CD4-positive, alpha-beta memory T cell (primary cell): ENCODE measurements around the gene GOLGA1. TPM values are rescaled to one million over a fixed set of nuclear protein-coding genes. Genes with fewer than 3 reads are reported as not detected.

Experiments
- CTCF ChIA-PET: fragments of 350-600 bp; sonication (Branson Sonifier 250); formaldehyde crosslinking; loops from one replicate; lab custom pipeline; 2021; ENCODE audit warnings: inconsistent platforms; ENCODE audit not compliant: partially characterized antibody; lab: Charles Lee
- POLR2A ChIA-PET: fragments of 350-600 bp; sonication (Branson Sonifier 250); formaldehyde crosslinking; loops from one replicate; lab custom pipeline; 2021; ENCODE audit not compliant: partially characterized antibody; lab: Charles Lee
- DNase-seq, 5 donors: peaks; one replicate each; pipeline versions ENCODE4 v3.0.0 to v3.0.0-alpha.2; 2020 to 2022; ENCODE audit warnings: mixed read lengths in 1 of 5
- H3K27ac ChIP-seq: one replicate; pipeline ENCODE4 v1.7.0; 2013; ENCODE audit warnings: low read depth, low read length
- H3K27me3 ChIP-seq: 2 replicates; pipeline ENCODE4 v1.7.0; 2013; ENCODE audit warnings: mild to moderate bottlenecking, low read length, moderate library complexity; ENCODE audit not compliant: insufficient read depth
- H3K36me3 ChIP-seq: 2 replicates; pipeline ENCODE4 v1.7.0; 2013; ENCODE audit warnings: mild to moderate bottlenecking, low read length, moderate library complexity; ENCODE audit not compliant: insufficient read depth
- H3K4me1 ChIP-seq: 2 replicates; pipeline ENCODE4 v1.7.0; 2013; ENCODE audit warnings: mild to moderate bottlenecking, low read length, moderate library complexity; ENCODE audit not compliant: insufficient read depth
- H3K4me3 ChIP-seq, 2 donors: one replicate each; pipeline ENCODE4 v1.7.0; 2013; ENCODE audit warnings: low read length in 2 of 2, mild to moderate bottlenecking in 1 of 2
- H3K9me3 ChIP-seq, 2 donors: one replicate each; pipeline ENCODE4 v1.7.0; 2013; ENCODE audit warnings: low read length in 2 of 2, control low read depth in 1 of 2; ENCODE audit not compliant: control insufficient read depth in 1 of 2
- H3K27ac Mint-ChIP-seq, 7 donors: one replicate each; pipeline ENCODE4 v1.8.0; 2020 to 2021; ENCODE audit warnings: mixed read lengths in 7 of 7, mild to moderate bottlenecking in 6 of 7, inconsistent platforms in 3 of 7, moderate library complexity in 3 of 7
- H3K27me3 Mint-ChIP-seq, 2 donors: one replicate each; pipeline ENCODE4 v1.8.0; 2020 to 2021; ENCODE audit warnings: mixed read lengths in 2 of 2
- H3K36me3 Mint-ChIP-seq, 2 donors: one replicate each; pipeline ENCODE4 v1.8.0; 2020 to 2021; ENCODE audit warnings: mixed read lengths in 2 of 2, inconsistent platforms in 1 of 2, mild to moderate bottlenecking in 1 of 2
- H3K4me1 Mint-ChIP-seq, 4 donors: one replicate each; pipeline ENCODE4 v1.8.0; 2020 to 2021; ENCODE audit warnings: mixed read lengths in 4 of 4, mild to moderate bottlenecking in 1 of 4
- H3K4me3 Mint-ChIP-seq, 8 donors: one replicate each; pipeline ENCODE4 v1.8.0; 2020 to 2021; ENCODE audit warnings: mixed read lengths in 8 of 8, mild to moderate bottlenecking in 7 of 8, moderate library complexity in 6 of 8, inconsistent platforms in 3 of 8
- H3K9me3 Mint-ChIP-seq, 8 donors: one replicate each; pipeline ENCODE4 v1.8.0; 2020 to 2021; ENCODE audit warnings: mixed read lengths in 8 of 8, mild to moderate bottlenecking in 5 of 8, inconsistent platforms in 3 of 8, moderate library complexity in 1 of 8
- intact Hi-C: fragments of 100-400 bp; cut with micrococcal nuclease; formaldehyde crosslinking; loops from one replicate; pipeline ENCODE4 v1.15.1; 2023
- polyA plus RNA-seq, 2 donors: library from polyadenylated mRNA; unstranded; fragments of 300-500 nt; fragmentation: Illumina TruSeq; gene quantifications; one replicate each; pipeline ENCODE4 v1.2.3, GENCODE V29; 2021
- total RNA-seq, 2 experiments: library from RNA; stranded (reverse); gene quantifications; one replicate each; pipeline ENCODE4 v1.2.3, GENCODE V29; 2021

The GOLGA1 gene
- total and polyA plus RNA-seq, 4 experiments from 2014 or later: 3.1 to 38.3 (median 16.7) TPM

DNA sequence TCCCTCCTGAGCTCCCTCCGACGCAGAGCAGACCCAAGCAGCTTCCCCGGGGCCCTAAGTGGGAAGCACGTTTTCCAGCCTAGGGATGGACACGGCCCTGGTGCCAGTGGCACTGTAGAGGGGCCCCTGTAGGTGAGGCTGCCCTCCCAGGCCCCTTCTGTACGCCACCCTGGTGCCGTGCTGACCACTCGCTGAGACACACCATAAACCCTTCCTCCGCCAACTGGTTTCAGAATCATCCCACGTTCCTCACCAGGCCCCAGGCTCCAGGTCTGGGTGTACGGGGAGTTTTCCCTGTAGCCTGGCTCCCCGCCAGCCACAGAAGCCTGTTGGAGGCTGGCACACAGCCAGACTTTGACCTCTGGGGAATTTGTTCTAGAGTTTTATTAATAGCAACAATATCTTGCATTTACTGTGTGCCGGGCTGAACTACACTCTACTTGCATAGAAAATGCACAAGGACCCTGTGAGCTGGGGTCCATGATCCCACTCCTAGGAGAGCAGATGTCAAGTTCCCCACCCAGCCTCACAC is 105.8 kb downstream of the GOLGA1 start:
- Mint-ChIP-seq H3K9me3 (no peaks in the 10 kb centered on the region), H3K36me3 (no peaks in the 10 kb centered on the region), H3K27ac (no peak overlapping the region), H3K4me3 (no peak overlapping the region), H3K4me1 (peaks cover 0 to 8% (median 0%) of the 10 kb centered on the region in 4 donors), H3K27me3 (peaks cover 15 to 24% of the 10 kb centered on the region in 2 donors)
- H3K4me1 ChIP-seq: no peaks in the 10 kb centered on the region
- DNase-seq: no peak
- H3K4me3 ChIP-seq: no peak overlapping the region
- intact Hi-C loops: no loop called here
- peaks cover 4% of the 10 kb centered on the region for H3K27me3 ChIP-seq
- no peaks in the 10 kb centered on the region for H3K36me3 ChIP-seq
- H3K27ac ChIP-seq: no peak overlapping the region
- CTCF ChIA-PET: interaction anchor here (1.1 kb wide), 1 partner anchor 17 kb away, joined by 3 read pairs; no protein-coding TSS in a partner anchor
- POLR2A ChIA-PET: no interaction called here
- no peaks in the 10 kb centered on the region for H3K9me3 ChIP-seq

DNA sequence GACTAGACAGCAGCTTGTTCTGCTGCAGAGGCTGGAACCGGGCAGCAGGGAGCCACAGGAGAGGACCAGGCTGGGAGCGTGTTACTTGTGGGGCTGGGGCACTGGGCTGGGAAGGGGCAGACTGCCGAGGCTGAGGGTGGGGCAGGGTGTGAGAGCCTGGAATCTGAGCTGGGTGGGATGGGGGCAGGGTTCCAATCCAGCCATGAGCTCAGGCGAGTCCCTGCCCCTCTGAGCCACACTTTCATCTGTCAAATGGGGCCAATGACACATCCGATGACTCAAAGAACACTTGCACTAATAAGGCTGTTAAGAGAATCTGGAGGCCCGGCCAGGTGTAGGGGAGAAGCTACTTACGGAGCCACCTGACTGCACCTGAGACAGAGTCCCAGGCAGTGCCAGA is 106.3 kb downstream of the GOLGA1 start:
- no peaks in the 10 kb centered on the region for H3K4me1 ChIP-seq
- Mint-ChIP-seq H3K36me3 (no peaks in the 10 kb centered on the region), H3K4me3 (no peak overlapping the region), H3K27me3 (peaks cover 15 to 24% of the 10 kb centered on the region in 2 donors), H3K9me3 (no peaks in the 10 kb centered on the region), H3K4me1 (peaks cover 0 to 8% (median 0%) of the 10 kb centered on the region in 4 donors), H3K27ac (no peak overlapping the region)
- peaks cover 2% of the 10 kb centered on the region for H3K27me3 ChIP-seq
- no peaks in the 10 kb centered on the region for H3K36me3 ChIP-seq
- H3K27ac ChIP-seq: no peak overlapping the region
- ChIA-PET CTCF (interaction anchor here (1.1 kb wide), 1 partner anchor 18 kb away, joined by 3 read pairs; no protein-coding TSS in a partner anchor), POLR2A (no interaction called here)
- intact Hi-C loops: no loop called here
- no peak for DNase-seq
- H3K9me3 ChIP-seq: no peaks in the 10 kb centered on the region
- H3K4me3 ChIP-seq: no peak overlapping the region

DNA sequence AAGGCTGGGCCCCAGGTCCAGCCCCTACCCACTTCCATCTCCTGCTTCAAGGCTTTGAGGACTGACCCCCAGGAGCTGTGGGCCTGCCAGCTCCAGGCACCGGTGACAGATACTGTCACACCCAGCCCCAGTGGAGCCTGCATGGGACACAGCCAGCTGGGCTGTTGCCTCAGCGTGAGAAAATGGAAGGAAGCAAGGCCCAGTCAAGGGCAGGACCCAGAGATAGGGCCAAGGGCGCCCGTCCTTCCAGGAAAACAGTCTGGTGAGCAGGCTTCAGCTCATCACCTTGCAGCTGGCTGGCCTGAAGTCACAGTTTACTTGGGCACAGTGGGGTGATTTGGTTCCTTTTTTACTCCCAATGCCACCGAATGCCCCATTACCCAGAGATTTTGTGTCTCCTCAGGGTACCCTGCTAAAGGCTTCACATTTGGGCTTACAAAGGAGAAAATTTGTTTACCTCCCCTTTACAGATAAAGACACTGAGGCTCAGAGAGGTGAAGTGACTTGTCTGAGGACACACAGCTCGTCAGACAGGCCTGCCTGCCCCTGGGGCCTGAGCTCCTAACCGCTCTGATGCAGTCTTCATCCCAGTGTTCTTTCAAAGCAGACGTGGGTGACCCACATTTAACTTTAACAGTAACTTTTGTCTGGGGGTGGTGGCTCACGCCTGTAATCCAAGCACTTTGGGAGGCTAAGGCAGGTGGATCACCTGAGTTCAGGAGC is 109.1 kb downstream of the GOLGA1 start:
- Histone ChIP-seq H3K4me3 (no peak overlapping the region), H3K27ac (no peak overlapping the region), H3K4me1 (no peaks in the 10 kb centered on the region), H3K27me3 (no peaks in the 10 kb centered on the region), H3K9me3 (no peaks in the 10 kb centered on the region), H3K36me3 (no peaks in the 10 kb centered on the region)
- DNase-seq: no peak
- ChIA-PET CTCF (no interaction called here), POLR2A (no interaction called here)
- Mint-ChIP-seq H3K27ac (no peak overlapping the region), H3K4me3 (no peak overlapping the region), H3K9me3 (no peaks in the 10 kb centered on the region), H3K27me3 (peaks cover 3 to 14% of the 10 kb centered on the region in 2 donors), H3K36me3 (no peaks in the 10 kb centered on the region), H3K4me1 (no peaks in the 10 kb centered on the region)
- intact Hi-C loops: no loop called here

DNA sequence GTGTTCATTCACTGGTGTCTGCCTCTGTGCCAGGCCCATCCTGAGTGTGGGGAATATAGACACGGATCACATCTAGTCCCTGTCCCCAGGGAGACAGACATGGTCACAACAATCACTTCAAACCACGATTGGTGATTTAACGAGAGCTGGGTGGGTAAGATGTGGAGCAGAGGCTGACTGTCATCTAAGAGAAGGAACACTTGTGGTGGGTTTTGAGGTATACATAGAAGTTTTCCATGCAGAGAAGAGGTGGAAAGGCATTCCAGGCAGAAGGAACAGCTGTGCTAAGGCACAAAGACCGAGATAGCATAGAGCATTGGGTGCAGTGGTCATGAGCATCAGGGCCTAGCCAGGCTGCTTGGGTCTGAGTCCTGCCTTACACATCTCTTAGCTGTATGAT is 110.3 kb downstream of the GOLGA1 start:
- POLR2A ChIA-PET: no interaction called here
- Mint-ChIP-seq H3K27me3 (peaks cover 0 to 12% of the 10 kb centered on the region in 2 donors), H3K27ac (no peak overlapping the region), H3K9me3 (no peaks in the 10 kb centered on the region), H3K36me3 (no peaks in the 10 kb centered on the region), H3K4me1 (no peaks in the 10 kb centered on the region), H3K4me3 (no peak overlapping the region)
- Histone ChIP-seq H3K27ac (no peak overlapping the region), H3K4me1 (no peaks in the 10 kb centered on the region), H3K36me3 (no peaks in the 10 kb centered on the region), H3K27me3 (no peaks in the 10 kb centered on the region), H3K4me3 (no peak overlapping the region), H3K9me3 (no peaks in the 10 kb centered on the region)
- intact Hi-C loops: no loop called here
- CTCF ChIA-PET: no interaction called here
- DNase-seq: no peak

DNA sequence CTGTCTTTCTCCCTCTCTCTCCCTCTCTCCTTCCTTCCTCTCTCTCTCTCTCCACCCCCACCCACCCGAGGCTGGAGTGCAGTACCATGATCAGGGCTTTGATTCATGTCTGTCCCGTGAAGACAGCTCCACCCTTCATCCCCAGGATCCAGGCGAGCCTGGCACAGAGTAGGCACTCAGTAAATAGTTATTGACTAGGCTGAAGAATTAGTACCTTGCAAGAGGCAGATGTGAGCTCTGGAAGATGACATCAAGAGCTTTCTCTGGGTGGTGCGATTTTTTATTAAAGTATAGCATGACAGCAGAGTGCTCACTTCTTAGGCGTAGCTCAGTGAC is 111.6 kb downstream of the GOLGA1 start:
- ChIA-PET CTCF (no interaction called here), POLR2A (no interaction called here)

DNA sequence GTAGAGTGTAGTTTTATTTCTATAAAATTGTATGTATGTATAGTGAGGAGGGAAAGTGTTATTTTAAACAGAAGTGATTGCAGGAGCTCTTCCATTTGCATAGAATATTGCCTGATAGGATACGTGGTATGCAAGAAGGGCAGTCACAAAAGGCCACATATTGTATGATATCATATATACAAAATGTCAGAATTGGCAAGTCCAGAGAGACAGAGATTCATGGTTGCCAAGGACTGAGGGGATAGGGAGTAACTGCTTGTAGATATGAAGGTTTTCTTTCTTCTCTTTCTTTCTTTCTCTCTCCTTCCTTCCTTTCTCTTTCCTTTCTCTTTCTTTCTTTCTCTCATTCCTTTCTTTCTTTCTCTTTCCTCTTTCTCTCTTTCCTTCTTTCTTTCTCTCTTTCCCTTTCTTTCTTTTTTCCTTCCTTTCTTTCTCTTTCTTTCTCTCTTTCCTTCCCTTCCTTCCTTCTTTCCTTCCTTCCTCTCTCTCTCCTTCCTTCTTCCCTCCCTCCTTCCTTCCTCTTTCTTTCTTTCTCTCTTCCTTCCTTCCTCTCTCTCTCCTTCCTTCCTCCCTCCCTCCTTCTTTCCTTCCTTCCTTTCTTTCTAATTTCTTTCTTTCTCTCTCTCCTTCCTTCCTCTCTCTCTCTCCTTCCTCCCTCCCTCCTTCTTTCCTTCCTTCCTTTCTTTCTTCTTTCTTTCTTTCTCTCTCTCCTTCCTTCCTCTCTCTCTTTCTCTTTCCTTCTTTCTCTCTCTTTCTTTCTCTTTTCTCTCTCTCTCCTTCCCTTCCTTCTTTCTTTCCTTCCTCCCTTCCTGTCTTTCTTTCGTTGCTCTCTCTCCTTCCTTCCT is 112.2 kb downstream of the GOLGA1 start:
- Mint-ChIP-seq H3K36me3 (no peaks in the 10 kb centered on the region), H3K9me3 (no peaks in the 10 kb centered on the region)
- CTCF ChIA-PET: interaction anchor here (0.9 kb wide), 1 partner anchor 22 kb away, joined by 3 read pairs; no protein-coding TSS in a partner anchor

More for the DNA sequence above, 111.6 kb downstream of the GOLGA1 start:
- Histone ChIP-seq H3K27ac (no peak overlapping the region), H3K4me1 (no peaks in the 10 kb centered on the region), H3K9me3 (no peaks in the 10 kb centered on the region), H3K4me3 (no peak overlapping the region), H3K27me3 (no peaks in the 10 kb centered on the region), H3K36me3 (no peaks in the 10 kb centered on the region)
- Mint-ChIP-seq H3K4me3 (no peak overlapping the region), H3K36me3 (no peaks in the 10 kb centered on the region), H3K4me1 (no peaks in the 10 kb centered on the region), H3K27ac (peak overlapping the region in 1 of 7 donors; percentile 57), H3K9me3 (no peaks in the 10 kb centered on the region), H3K27me3 (peaks cover 0 to 3% of the 10 kb centered on the region in 2 donors)
- intact Hi-C loops: no loop called here
- no peak for DNase-seq

More for the DNA sequence above, 112.2 kb downstream of the GOLGA1 start:
- POLR2A ChIA-PET: no interaction called here
- Mint-ChIP-seq H3K27me3 (peaks cover 0 to 3% of the 10 kb centered on the region in 2 donors), H3K4me3 (no peak overlapping the region), H3K27ac (peak overlapping the region in 2 of 7 donors; percentile 57 to 72), H3K4me1 (no peaks in the 10 kb centered on the region)
- no peak for DNase-seq
- Histone ChIP-seq H3K4me1 (no peaks in the 10 kb centered on the region), H3K9me3 (no peaks in the 10 kb centered on the region), H3K36me3 (no peaks in the 10 kb centered on the region), H3K4me3 (no peak overlapping the region), H3K27ac (no peak overlapping the region), H3K27me3 (no peaks in the 10 kb centered on the region)
- intact Hi-C loops: no loop called here
